Nephron progenitor cell (in vitro differentiated cells): Measurements from ENCODE around the gene COQ8B.

Experiments
- DNase-seq: peaks from one replicate; pipeline ENCODE4 v3.0.0; 2021
- H3K27ac Mint-ChIP-seq: 2 replicates; pipeline ENCODE4 v1.8.0; 2021; ENCODE audit warnings: mild to moderate bottlenecking, moderate library complexity, mixed read lengths
- H3K27me3 Mint-ChIP-seq: 2 replicates; pipeline ENCODE4 v1.8.0; 2021; ENCODE audit warnings: mild to moderate bottlenecking, low read depth, mixed read lengths; ENCODE audit not compliant: poor library complexity
- H3K36me3 Mint-ChIP-seq: 2 replicates; pipeline ENCODE4 v1.8.0; 2021; ENCODE audit warnings: low read depth, mixed read lengths
- H3K4me1 Mint-ChIP-seq: 2 replicates; pipeline ENCODE4 v1.8.0; 2021; ENCODE audit warnings: mixed read lengths
- H3K4me3 Mint-ChIP-seq: 2 replicates; pipeline ENCODE4 v1.8.0; 2021; ENCODE audit warnings: mild to moderate bottlenecking, moderate library complexity, mixed read lengths
- H3K9me3 Mint-ChIP-seq: 2 replicates; pipeline ENCODE4 v1.8.0; 2021; ENCODE audit warnings: mild to moderate bottlenecking, moderate library complexity, mixed read lengths
- CTCF ChIP-seq: fragments of 200-600 bp; sonication (generic); IDR thresholded peaks from 2 replicates; pipeline ENCODE4 v1.5.0; 2021; ENCODE audit warnings: antibody characterized with exemption

Gene COQ8B

GRCh38 chr19:40702337-40703012 lies 14.2 kb downstream of the COQ8B start:
- Mint-ChIP-seq H3K36me3 (peaks cover 51% of the 10 kb centered on the region), H3K27ac (peak overlapping the region; percentile 72)

GRCh38 chr19:40701758-40702157 lies 14.9 kb downstream of the COQ8B start:
- Mint-ChIP-seq H3K27ac (no peak overlapping the region), H3K4me1 (peaks cover 19% of the 10 kb centered on the region), H3K27me3 (no peaks in the 10 kb centered on the region), H3K36me3 (peaks cover 52% of the 10 kb centered on the region), H3K9me3 (no peaks in the 10 kb centered on the region), H3K4me3 (no peak overlapping the region)
- DNase-seq: no peak
- no peak for TF ChIP-seq CTCF

More at GRCh38 chr19:40702337-40703012, 14.2 kb downstream of the COQ8B start:
- TF ChIP-seq CTCF: peak; percentile 57
- DNase-seq: peak; percentile 72
- Mint-ChIP-seq H3K4me3 (no peak overlapping the region), H3K4me1 (peaks cover 24% of the 10 kb centered on the region), H3K9me3 (no peaks in the 10 kb centered on the region), H3K27me3 (no peaks in the 10 kb centered on the region)

GRCh38 chr19:40700083-40700482 lies 16.6 kb downstream of the COQ8B start:
- Mint-ChIP-seq H3K27ac (no peak overlapping the region), H3K4me3 (no peak overlapping the region), H3K27me3 (no peaks in the 10 kb centered on the region)

GRCh38 chr19:40697007-40697406 lies 19.7 kb downstream of the COQ8B start:
- H3K36me3 Mint-ChIP-seq: peaks cover 45% of the 10 kb centered on the region
- TF ChIP-seq CTCF: no peak
- peaks cover 4% of the 10 kb centered on the region for H3K27me3 Mint-ChIP-seq
- no peaks in the 10 kb centered on the region for H3K9me3 Mint-ChIP-seq
- H3K4me3 Mint-ChIP-seq: no peak overlapping the region
- H3K4me1 Mint-ChIP-seq: peaks cover under 1% of the 10 kb centered on the region
- no peak overlapping the region for H3K27ac Mint-ChIP-seq
- no peak for DNase-seq

More at GRCh38 chr19:40700083-40700482, 16.6 kb downstream of the COQ8B start:
- Mint-ChIP-seq H3K36me3 (peaks cover 54% of the 10 kb centered on the region), H3K4me1 (peaks cover 19% of the 10 kb centered on the region), H3K9me3 (no peaks in the 10 kb centered on the region)
- DNase-seq: no peak
- no peak for TF ChIP-seq CTCF

- Mint-ChIP-seq H3K4me1 (peaks cover under 1% of the 10 kb centered on the region), H3K36me3 (peaks cover 35% of the 10 kb centered on the region), H3K27me3 (peaks cover 4% of the 10 kb centered on the region), H3K9me3 (no peaks in the 10 kb centered on the region), H3K27ac (no peak overlapping the region), H3K4me3 (no peak overlapping the region)
- no peak for DNase-seq
- TF ChIP-seq CTCF: no peak
Observed at GRCh38 chr19:40695881-40696280, 20.8 kb downstream of the COQ8B start.

- TF ChIP-seq CTCF: no peak
- Mint-ChIP-seq H3K4me3 (no peak overlapping the region), H3K27ac (no peak overlapping the region), H3K9me3 (no peaks in the 10 kb centered on the region), H3K27me3 (peaks cover 4% of the 10 kb centered on the region), H3K4me1 (peaks cover 4% of the 10 kb centered on the region), H3K36me3 (peaks cover 27% of the 10 kb centered on the region)
- no peak for DNase-seq
Observed at GRCh38 chr19:40693896-40694295, 22.8 kb downstream of the COQ8B start.
